Smooth muscle cell of the pulmonary artery (primary cell): Measurements from ENCODE around the gene NDUFC1. TPM values are rescaled to one million over a fixed set of nuclear protein-coding genes. Genes with fewer than 3 reads are reported as not detected.

Experiments
- total RNA-seq: library from RNA; depleted of rRNA; stranded (reverse); fragments of >200 nt; gene quantifications from 2 replicates; pipeline ENCODE4 v1.2.3, GENCODE V29; 2014

NDUFC1 gene
- total RNA-seq: 32.5 and 37.9 TPM in 2 replicates

GRCh38 chr4:139301821-139302611 is at the start of gene NDUFC1:
Gene NDUFC1 (minus strand): TSS chr4:139302477. CDS start chr4:139295798, 6,679 bp downstream.

DNA sequence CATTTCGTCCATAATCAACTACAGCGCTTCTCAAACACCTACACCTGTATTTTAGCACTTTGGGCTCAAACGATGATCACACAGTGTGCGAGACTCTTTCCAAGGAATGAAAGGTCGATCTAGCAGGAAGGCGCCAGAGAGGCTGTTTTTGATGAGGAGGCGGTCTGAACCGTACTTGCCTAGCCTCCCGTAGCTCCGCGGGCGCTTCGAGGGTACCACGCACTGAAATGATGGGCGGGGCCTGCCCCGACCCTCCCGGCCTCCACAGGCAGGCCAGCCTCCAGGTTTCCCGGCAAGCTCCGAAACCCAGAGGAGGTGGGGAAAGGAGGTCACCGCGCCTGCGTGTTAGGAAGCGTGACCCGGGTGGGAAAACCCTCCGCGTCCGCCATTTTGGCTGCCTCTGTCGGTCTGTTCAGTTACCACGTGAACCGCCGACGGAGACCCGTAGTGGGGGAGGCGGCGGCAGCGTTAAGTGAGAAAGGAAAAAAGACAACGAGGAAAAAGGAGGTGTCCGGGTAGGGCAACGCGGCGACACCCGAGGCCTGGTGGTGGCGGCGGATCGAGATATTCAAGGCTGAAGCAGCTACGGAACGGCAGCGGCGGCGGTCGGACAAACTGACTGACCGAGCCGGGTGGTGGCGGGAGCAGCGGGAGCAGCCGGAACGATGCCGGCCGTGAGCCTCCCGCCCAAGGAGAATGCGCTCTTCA is 1.0 kb downstream of the NDUFC1 start, which contains the start of gene NAA15:
TSS of gene NAA15 (plus strand) at position 393 of the 708 bp plus-strand sequence. CDS start at position 666, 273 bp downstream.

DNA sequence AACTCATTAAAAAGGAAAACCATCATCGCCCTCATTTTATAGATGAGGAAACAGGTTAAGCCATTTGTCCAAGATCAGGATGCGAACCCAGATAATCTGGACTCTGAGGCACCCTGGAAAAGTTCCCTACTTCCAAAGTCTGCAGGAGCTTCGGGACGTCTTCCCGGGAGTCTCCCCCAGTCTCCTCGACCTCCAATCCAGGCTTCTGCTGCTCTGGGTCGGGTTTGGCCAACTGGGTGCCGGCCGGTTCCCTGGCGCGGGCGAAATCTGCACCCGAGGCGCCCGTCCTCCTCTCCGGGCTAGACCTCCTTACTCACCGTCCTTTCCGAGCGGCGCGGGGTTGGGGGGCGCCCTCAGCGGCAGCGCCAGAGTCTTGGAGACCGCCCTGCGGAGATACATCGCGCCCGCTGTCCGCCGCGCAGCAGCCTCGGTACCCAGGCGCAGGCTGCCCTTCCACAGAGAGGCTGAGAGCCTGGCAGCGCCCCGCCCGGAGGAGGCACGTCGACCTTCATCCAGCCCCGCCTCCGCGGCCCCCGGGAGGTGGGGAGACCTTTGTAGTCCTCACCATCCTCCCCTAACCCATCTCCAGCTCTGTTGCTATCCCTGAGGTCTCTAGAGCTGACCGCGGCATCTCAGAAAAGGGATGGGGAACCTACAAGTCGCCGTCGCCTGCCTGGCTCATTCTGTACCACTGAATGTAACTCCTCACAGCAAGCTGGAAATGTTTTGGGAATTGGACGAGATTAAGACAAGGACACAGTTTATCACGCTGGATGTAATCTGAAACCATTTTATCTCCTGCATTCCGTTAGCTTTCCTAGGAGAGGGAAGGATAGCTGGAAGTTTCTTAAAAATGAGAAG is 22.3 kb downstream of the NDUFC1 start, which contains the start of gene MGARP:
TSS of gene MGARP (minus strand) at position 466 of the 861 bp plus-strand sequence. CDS start at position 399, 67 bp downstream.

Other genes with a start within 250 kb of the NDUFC1 start
- gene ELF2, start 125.3 kb downstream of the NDUFC1 start, total RNA-seq: 23.0 and 35.7 TPM in 2 replicates
- 24.0 and 43.3 TPM in 2 replicates for gene MGARP, start 22.3 kb downstream of the NDUFC1 start, total RNA-seq
- 26.6 and 27.7 TPM in 2 replicates for gene NAA15, start 972 bp downstream of the NDUFC1 start, total RNA-seq
- gene RAB33B, start 151.6 kb upstream of the NDUFC1 start, total RNA-seq: 14.9 and 16.4 TPM in 2 replicates